Measurements from ENCODE around the gene PIP5K1C.
"Not testable (repeated sequence)": the region's sequence is repeated elsewhere in the genome, so short reads cannot be mapped to it uniquely, and the experiment has no call there.

Gene PIP5K1C

GRCh38 chr19:3673506-3674439 lies 26.5 kb downstream of the PIP5K1C start:
- DNase-seq = no peak

- DNase-seq = no peak
Measured at GRCh38 chr19:3672993-3673392, 27.3 kb downstream of the PIP5K1C start.

- DNase-seq = no peak
Measured at GRCh38 chr19:3672575-3672948, 27.7 kb downstream of the PIP5K1C start.

GRCh38 chr19:3671680-3672574 lies 28.3 kb downstream of the PIP5K1C start:
- no peak for DNase-seq

- DNase-seq = peak; percentile 13
Measured at GRCh38 chr19:3670796-3671679, 29.2 kb downstream of the PIP5K1C start.

GRCh38 chr19:3669947-3670795 lies 30.1 kb downstream of the PIP5K1C start:
- DNase-seq = no peak

GRCh38 chr19:3669082-3669946 lies 31.0 kb downstream of the PIP5K1C start:
- DNase-seq = no peak

GRCh38 chr19:3668331-3669081 lies 31.8 kb downstream of the PIP5K1C start:
- DNase-seq = no peak

- no peak for DNase-seq
Measured at GRCh38 chr19:3667766-3668165, 32.5 kb downstream of the PIP5K1C start.

- DNase-seq = no peak
Measured at GRCh38 chr19:3667037-3667638, 33.1 kb downstream of the PIP5K1C start.

GRCh38 chr19:3666545-3666856 lies 33.8 kb downstream of the PIP5K1C start:
- DNase-seq = not testable (repeated sequence)

- DNase-seq = peak; percentile 79
Measured at GRCh38 chr19:3665681-3666544, 34.4 kb downstream of the PIP5K1C start.

- DNase-seq = no peak
Measured at GRCh38 chr19:3664879-3665642, 35.2 kb downstream of the PIP5K1C start.

- DNase-seq = no peak
Measured at GRCh38 chr19:3663838-3664237, 36.4 kb downstream of the PIP5K1C start.

- no peak for DNase-seq
Measured at GRCh38 chr19:3661284-3662238, 38.7 kb downstream of the PIP5K1C start.

GRCh38 chr19:3660493-3661219 lies 39.6 kb downstream of the PIP5K1C start:
- no peak for DNase-seq
